Thyroid gland (tissue), 4 donors: ENCODE data around the gene CALCOCO2. TPM values are rescaled to one million over a fixed set of nuclear protein-coding genes. Genes with fewer than 3 reads are reported as not detected.
"Not testable (repeated sequence)": the region's sequence is repeated elsewhere in the genome, so short reads cannot be mapped to it uniquely, and the experiment has no call there.

Experiments used
- DNase-seq, 2 donors: peaks; one replicate each; pipeline ENCODE4 v3.0.0-alpha.2; 2019
- H3K27ac ChIP-seq, 3 donors: fragments of 200-600 bp; sonication (generic); 1 replicate in 2 of 3; 2 replicates in 1 of 3; pipeline ENCODE4 v1.5.1; 2016 to 2019; ENCODE audit warnings: mild to moderate bottlenecking in 1 of 3, moderate library complexity in 1 of 3
- H3K27me3 ChIP-seq: fragments of 200-600 bp; sonication (generic); one replicate; pipeline ENCODE4 v1.5.1; 2019
- H3K36me3 ChIP-seq, 2 donors: fragments of 200-600 bp; sonication (generic); one replicate each; pipeline ENCODE4 v1.5.1; 2016 to 2019
- H3K4me1 ChIP-seq, 2 donors: fragments of 200-600 bp; sonication (generic); one replicate each; pipeline ENCODE4 v1.5.1; 2017 to 2019
- H3K4me3 ChIP-seq, 3 donors: fragments of 200-600 bp; sonication (generic); replicated peaks in 1 of 3; 1 replicate in 2 of 3; 2 replicates in 1 of 3; pipeline ENCODE4 v1.5.1; 2016; ENCODE audit warnings: mild to moderate bottlenecking in 1 of 3
- H3K9me3 ChIP-seq: fragments of 200-600 bp; sonication (generic); one replicate; pipeline ENCODE4 v1.5.1; 2017
- POLR2A ChIP-seq, 2 donors: fragments of 450-650 bp; IDR thresholded peaks; one replicate each; pipeline ENCODE4 v1.6.1; 2017; ENCODE audit warnings: antibody characterized with exemption in 2 of 2, mild to moderate bottlenecking in 2 of 2, moderate library complexity in 1 of 2
- WGBS, 2 donors: methylation state at CpG; one replicate each; pipeline ENCODE4 v1.1.5; 2017; 5-methylcytosine and 5-hydroxymethylcytosine counted together
- intact Hi-C: fragments of 100-400 bp; cut with DNase I; formaldehyde crosslinking; loops from one replicate; pipeline ENCODE4 v1.15.1; 2023
- total RNA-seq, 4 donors: library from RNA; depleted of rRNA; stranded (reverse); fragments of >200 nt; gene quantifications; one replicate each; pipeline ENCODE4 v1.2.3, GENCODE V29; 2016
- TF ChIP-seq, protein P1 (sequence below), 6 experiments: fragments of 200-600 bp in 3 of 6; fragments of 450-650 bp in 3 of 6; sonication (generic) in 3 of 6; IDR thresholded peaks; one replicate each; pipeline ENCODE4 v1.5.1; 2016 to 2019; ENCODE audit warnings: antibody characterized with exemption in 6 of 6, mild to moderate bottlenecking in 2 of 6, inconsistent platforms in 1 of 6, moderate library complexity in 1 of 6

Gene CALCOCO2
- total RNA-seq, 4 donors from 2014 or later = 111 to 163 (median 139) TPM

GRCh38 chr17:48816438-48816773 is 14.4 kb upstream of the CALCOCO2 start:
- intact Hi-C loops = no loop called here
- Histone ChIP-seq H3K27ac (no peak overlapping the region), H3K36me3 (no peaks in the 10 kb centered on the region), H3K27me3 (no peaks in the 10 kb centered on the region), H3K9me3 (no peaks in the 10 kb centered on the region), H3K4me1 (peaks cover 0 to 12% of the 10 kb centered on the region in 2 donors), H3K4me3 (peak overlapping the region in 1 of 3 donors; percentile 32)
- WGBS, 2 donors = 10 to 13% methylated on average over 7 of the region's 7 CpGs
- DNase-seq = no peak
- TF ChIP-seq POLR2A (IDR thresholded peaks at IDR 0.05) = no peak
- TF ChIP-seq, protein P1, sequence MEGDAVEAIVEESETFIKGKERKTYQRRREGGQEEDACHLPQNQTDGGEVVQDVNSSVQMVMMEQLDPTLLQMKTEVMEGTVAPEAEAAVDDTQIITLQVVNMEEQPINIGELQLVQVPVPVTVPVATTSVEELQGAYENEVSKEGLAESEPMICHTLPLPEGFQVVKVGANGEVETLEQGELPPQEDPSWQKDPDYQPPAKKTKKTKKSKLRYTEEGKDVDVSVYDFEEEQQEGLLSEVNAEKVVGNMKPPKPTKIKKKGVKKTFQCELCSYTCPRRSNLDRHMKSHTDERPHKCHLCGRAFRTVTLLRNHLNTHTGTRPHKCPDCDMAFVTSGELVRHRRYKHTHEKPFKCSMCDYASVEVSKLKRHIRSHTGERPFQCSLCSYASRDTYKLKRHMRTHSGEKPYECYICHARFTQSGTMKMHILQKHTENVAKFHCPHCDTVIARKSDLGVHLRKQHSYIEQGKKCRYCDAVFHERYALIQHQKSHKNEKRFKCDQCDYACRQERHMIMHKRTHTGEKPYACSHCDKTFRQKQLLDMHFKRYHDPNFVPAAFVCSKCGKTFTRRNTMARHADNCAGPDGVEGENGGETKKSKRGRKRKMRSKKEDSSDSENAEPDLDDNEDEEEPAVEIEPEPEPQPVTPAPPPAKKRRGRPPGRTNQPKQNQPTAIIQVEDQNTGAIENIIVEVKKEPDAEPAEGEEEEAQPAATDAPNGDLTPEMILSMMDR (IDR thresholded peaks at IDR 0.05) = no peak

DNA sequence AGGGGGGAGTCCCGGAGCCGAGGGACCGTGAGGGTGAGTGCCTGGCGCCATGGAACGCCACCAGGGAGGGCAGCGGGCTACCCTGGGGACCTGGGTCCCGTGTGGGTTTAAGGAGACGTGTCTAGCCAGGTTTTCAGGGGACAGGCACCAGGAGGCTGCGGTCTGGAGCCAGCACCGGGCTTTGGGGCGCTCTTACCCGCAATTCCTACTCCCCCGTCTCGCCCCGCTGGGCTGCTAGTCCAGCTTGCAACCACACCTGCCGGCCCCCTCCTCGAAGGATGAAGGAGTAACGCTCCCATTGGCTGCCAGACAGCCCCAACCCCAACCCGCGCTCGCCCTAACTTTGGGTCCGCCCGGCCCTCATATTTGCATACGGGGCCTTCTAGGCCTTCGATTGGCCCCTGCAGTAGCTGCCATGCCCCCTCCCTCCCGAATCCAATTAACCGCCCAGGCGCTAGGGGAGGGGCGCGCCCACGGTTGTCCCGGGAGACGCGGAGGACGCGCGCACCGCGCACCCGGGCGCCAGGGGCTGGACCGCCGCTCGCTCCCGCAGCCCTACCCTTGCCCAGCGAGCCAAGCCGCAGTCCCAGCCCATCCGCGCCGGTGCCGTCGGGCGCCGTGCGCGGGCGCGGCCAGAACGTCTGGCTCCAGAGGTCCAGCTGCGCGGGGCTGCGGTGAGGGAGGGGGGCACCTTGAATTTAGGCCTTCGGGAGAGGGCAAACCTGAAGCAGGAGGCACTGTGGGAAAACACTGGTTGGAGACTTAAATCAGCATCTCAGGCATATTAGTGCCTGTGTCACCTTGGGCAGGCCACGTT is 13.9 kb upstream of the CALCOCO2 start, which contains the start of gene TTLL6:
TSS of gene TTLL6 (minus strand) at position 456 of the 817 bp plus-strand sequence. CDS start at position 299, 157 bp downstream.
- H3K9me3 ChIP-seq = no peaks in the 10 kb centered on the region
- H3K4me3 ChIP-seq = peak within 1 kb of the TSS in 1 of 3 donors; percentile 32
- intact Hi-C loops = no loop called here
- H3K27ac ChIP-seq = no peak within 1 kb of the TSS
- H3K4me1 ChIP-seq = peaks cover 0 to 12% of the 10 kb centered on the region in 2 donors
- 3 to 8% methylated on average over 14 to 34 of the region's 64 CpGs for WGBS, 2 donors
- no peaks in the 10 kb centered on the region for H3K27me3 ChIP-seq
- TF ChIP-seq POLR2A (IDR thresholded peaks at IDR 0.05) = no peak
- TF ChIP-seq, protein P1 (IDR thresholded peaks at IDR 0.05) = no peak
- no peaks in the 10 kb centered on the region for H3K36me3 ChIP-seq
- peak; percentile 89 for DNase-seq

GRCh38 chr17:48818361-48818841 is 12.4 kb upstream of the CALCOCO2 start:
- no peak for DNase-seq
- H3K4me3 ChIP-seq = no peak overlapping the region
- 62% methylated on average over 8 to 9 of the region's 9 CpGs for WGBS, 2 donors
- TF ChIP-seq, protein P1 (IDR thresholded peaks at IDR 0.05) = no peak
- TF ChIP-seq POLR2A (IDR thresholded peaks at IDR 0.05) = no peak
- H3K9me3 ChIP-seq = no peaks in the 10 kb centered on the region
- no peaks in the 10 kb centered on the region for H3K36me3 ChIP-seq
- H3K27me3 ChIP-seq = no peaks in the 10 kb centered on the region
- intact Hi-C loops = no loop called here
- H3K4me1 ChIP-seq = peaks cover 0 to 12% of the 10 kb centered on the region in 2 donors
- no peak overlapping the region for H3K27ac ChIP-seq

GRCh38 chr17:48819466-48819865 is 11.4 kb upstream of the CALCOCO2 start:
- intact Hi-C loops = no loop called here
- no peaks in the 10 kb centered on the region for H3K9me3 ChIP-seq

DNA sequence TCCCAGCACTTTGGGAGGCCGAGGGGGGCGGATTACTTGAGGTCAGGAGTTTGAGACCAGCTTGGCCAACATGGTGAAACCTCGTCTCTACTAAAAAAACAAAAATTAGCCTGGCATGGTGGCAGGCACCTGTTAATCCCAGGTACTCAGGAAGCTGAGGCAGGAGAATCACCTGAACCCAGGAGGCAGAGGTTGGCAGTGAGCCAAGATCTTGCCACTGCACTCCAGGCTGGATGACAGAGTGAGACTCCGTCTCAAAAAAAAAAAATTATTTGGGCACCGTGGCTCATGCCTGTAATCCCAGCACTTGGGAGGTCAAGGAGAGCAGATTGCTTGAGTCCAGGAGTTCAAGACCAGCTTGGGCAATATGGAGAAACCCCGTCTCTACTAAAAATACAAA is 9.9 kb upstream of the CALCOCO2 start:
- H3K27ac ChIP-seq, H3K36me3 ChIP-seq, H3K27me3 ChIP-seq, DNase-seq, H3K4me3 ChIP-seq, intact Hi-C loops, H3K9me3 ChIP-seq: not testable (repeated sequence)
- WGBS, 2 donors = 53 to 54% methylated on average over 6 of the region's 6 CpGs
- peaks cover 0 to 12% of the 10 kb centered on the region in 2 donors for H3K4me1 ChIP-seq

More at GRCh38 chr17:48819466-48819865, 11.4 kb upstream of the CALCOCO2 start:
- no peak for TF ChIP-seq POLR2A (IDR thresholded peaks at IDR 0.05)
- TF ChIP-seq, protein P1 (IDR thresholded peaks at IDR 0.05) = no peak
- DNase-seq = no peak
- Histone ChIP-seq H3K4me1 (peaks cover 0 to 12% of the 10 kb centered on the region in 2 donors), H3K36me3 (no peaks in the 10 kb centered on the region), H3K27me3 (no peaks in the 10 kb centered on the region), H3K4me3 (no peak overlapping the region), H3K27ac (no peak overlapping the region)
- 58 to 70% methylated on average over 11 of the region's 11 CpGs for WGBS, 2 donors
